HUDEP-2 (cell line): ENCODE measurements around the gene MGAT4A.
A peak's percentile ranks its signal among the peaks of the same experiment; 100 is the strongest.
"Not testable (repeated sequence)": the region's sequence is repeated elsewhere in the genome, so short reads cannot be mapped to it uniquely, and the experiment has no call there.

ENCODE experiments used
- DNase-seq, 76 experiments: peaks; one replicate each; lab custom pipeline; 2025; ENCODE audit not compliant: unreplicated experiment in 76 of 76; lab: John Stamatoyannopoulos, UW

MGAT4A gene

DNA sequence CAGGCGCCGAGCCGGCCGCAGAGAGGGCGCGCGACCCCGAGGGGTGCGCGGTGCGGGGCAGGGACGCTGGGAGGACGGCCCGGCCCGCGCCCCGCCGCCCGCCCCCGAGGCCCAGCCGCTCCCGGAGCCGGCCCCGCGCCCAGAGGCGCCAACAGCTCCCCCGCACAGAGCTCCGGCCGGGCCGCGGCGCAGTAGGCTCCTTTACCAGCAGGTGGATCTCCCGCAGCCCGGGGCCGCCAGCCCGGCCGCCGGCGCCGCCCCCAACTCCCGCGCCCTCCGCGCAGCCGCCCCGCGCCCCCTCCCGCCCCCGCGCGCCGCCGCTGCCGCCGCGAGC, 258 bp downstream of the MGAT4A start:
- DNase-seq, result peak in 29 of 76 experiments; percentile 3 to 45 (median 22)

DNA sequence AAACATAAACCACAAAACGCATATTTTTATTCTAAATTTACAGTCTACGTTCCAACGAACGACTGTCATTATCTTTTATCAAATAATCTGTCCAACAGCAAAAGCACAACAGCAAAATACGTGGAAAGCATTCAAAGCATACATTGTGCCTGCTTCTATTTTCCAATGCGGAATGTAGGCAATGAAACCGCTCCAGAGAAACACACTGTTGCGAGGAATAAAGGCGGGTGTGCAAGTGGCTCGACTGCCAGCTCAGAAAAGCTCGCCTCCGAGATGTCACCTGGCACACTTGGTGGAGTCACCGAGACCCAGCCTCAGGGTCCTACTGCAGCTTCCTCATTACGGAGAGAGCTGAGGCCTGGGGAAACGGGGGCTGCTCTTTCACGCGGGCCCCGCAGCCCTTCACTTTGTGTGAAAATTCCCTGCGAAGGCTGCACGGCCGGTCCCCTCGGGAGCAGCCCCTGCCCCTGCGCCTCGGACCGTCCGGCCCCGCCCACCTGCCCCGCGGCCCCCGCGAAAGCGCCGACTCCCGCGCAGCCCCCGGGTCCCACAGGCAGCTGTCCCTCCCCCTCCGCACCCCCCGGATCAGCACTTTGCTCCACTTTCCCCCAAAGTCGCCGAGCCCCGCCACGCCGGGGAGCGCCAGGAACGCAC, 752 bp downstream of the MGAT4A start:
- peak in 3 of 76 experiments; percentile 3 to 6 (median 6) for DNase-seq

DNA sequence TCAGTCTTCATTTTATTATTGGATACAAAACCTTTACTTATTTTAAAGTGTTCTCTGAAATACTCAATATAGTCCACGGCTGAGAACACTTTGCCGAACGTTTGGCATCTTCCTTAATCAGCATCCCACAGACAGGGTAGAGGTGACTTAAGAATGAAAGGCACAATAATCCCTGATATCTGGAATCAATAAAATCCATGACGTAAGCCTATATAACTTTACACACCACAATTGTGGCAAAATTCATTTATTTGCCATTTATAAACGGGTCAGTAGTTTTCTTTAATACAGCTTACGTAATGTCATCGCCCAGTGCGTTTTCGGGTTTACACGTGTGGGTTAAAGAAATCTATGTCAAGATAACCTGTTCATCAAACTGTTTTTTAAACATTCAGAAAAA, 1.3 kb downstream of the MGAT4A start:
- DNase-seq, result no peak

DNA sequence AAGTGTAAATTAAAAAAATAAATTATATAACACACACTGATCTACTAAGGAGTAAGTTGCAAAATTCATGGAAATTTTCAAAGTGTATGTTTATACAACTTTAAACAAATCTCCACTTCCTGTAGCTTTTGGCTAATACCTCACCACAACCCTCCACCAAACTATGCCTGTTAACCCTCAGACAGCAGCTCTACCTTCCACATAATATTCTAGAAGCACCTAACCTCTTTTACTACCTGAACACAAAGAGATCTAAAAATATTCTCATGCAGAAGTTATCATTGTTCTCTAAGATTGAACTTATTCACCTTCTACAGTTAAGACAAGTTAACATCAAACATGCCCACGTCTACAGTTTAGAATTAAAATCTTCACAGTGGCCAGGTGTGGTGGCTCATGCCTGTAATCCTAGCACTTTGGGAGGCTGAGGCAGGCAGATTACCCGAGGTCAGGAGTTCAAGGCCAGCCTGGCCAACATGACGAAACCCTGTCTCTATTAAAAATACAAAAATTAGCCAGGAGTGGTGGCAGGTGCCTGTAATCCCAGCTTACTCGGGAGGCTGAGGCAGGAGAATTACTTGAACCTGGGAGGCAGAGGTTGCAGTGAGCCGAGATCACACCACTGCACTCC, 2.7 kb downstream of the MGAT4A start:
- not testable (repeated sequence) for DNase-seq

DNA sequence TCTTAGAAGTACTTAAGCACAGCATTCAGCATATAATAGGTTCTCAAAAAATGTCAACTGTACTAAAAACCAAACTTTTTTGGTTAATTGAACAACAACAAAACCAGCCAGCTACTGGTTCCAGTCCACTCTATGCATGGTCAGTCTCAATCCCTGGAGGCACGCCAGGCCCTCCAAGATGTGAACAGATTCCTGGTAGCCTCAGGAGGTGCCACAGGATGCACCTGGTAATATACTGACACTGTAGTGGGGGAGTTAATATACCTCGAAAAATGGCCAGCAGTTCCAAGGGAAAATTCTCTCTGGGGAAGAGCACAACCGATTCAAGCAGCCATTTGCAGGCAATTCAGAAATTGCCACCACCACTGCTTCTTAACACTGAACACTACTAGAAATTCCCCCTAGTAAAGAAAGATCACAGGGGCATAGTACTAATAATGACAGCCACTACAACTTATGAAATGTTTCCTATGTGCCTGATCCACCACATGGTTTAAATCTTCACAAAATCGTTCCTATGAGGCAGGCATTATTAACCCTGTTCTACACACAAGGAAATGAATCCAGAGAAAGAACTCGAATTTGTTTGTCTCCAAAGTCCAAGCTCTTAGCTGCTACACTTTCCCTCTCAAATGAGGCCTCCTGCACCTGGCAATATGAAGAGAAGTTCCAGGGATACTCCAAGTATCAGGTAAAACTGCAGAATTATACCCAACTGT, 3.4 kb downstream of the MGAT4A start:
- no peak for DNase-seq

DNA sequence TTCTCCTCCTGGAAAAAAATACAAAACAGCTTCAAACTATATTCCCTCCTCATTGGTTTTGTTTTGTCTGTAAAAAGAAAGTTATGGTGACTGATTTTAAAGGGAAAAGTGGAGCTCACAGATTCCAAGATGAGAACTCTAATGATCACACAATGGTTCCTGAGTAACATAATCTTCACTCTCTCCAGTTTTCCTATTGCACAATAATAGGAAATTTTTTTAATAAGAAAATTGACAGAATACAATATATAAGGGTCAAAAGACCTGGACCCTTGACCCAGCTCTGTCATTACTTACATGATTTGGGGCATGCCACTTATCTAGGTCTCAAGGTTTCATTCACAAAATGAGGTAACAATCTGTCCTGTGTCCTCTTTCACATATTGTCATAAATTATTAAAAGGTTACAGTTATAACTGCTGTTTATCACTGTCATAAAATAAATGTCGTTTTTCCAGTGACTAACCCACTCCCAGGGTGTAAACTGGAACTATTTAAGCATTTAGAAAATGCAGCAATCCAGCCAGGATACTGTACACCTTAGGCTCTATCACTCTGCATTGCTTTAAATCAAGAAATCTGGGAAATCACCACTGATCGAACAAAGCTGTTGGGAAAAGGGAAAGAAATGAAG, 4.1 kb downstream of the MGAT4A start:
- no peak for DNase-seq

DNA sequence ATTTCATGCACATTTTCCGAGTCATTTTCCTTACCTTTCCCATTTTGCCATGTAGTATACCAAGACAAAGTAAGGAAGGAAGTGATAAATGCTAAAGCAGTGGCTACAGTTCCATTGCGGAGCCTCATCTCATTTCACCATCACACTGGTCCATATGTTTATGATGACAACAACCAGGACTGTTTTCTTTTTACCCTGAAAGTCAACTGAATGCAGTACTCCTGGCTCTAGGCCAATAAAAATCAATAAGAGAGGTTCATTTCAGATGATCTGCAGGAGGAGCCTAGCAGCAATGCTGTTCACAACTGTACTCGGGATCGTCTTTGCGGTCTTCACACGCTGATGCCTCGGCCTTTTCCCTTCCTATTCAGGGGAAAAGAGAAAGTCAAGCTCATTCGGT, 4.7 kb downstream of the MGAT4A start:
- DNase-seq, result no peak

DNA sequence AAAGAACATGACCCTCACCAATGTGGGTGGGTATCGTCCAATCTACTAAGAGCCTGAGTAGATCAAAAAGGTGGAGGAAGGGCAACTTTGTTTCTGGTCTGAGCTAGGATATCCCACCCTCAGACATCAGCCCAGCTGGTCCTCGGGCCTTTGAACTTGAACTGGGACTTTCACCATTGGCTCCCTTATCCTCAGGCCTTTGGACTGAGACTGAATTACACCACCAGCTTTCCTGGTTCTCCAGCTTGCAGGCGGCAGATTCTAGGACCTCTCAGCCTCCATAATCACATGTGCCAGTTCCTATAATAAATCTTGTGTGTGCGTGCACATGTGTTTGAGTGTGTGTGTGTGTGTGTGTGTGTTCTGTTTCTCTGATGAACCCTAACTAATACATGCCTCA, 10.6 kb downstream of the MGAT4A start:
- no peak for DNase-seq

DNA sequence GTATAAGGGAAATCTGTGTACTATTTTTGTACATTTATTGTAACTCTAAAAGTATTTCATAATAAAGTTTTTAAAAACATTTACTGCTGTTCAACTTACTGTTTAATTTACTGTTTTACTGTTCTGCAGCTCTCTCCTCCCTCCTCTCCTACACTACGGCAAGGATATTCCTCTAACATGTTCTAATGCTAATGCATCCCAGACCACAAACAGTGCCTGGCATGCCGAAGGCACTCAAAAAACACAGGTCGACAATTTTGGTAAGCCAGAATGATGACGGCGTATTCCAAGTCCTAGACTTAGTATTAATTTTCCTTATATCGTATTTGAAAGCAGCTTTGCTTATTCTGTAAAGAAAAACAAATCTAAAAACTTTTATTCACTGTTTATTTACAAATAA, 13.3 kb downstream of the MGAT4A start:
- DNase-seq, result no peak

DNA sequence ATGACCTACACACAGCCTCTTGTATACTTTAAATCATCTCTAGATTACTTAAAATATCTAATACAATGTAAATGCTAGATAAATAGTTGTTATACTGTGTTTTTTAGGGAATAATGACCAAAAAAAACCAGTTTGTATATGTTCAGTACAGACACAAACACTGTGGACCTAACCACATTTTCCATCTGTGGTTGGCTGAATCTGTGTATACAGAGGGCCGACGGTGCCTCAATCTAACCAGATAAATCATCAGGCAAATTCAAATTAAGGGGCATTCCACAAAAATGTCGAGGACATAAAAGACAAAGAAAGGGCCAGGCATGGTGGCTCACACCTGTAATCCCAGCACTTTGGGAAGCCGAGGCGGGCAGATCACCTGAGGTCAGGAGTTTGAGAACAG, 14.1 kb downstream of the MGAT4A start:
- DNase-seq, result no peak

DNA sequence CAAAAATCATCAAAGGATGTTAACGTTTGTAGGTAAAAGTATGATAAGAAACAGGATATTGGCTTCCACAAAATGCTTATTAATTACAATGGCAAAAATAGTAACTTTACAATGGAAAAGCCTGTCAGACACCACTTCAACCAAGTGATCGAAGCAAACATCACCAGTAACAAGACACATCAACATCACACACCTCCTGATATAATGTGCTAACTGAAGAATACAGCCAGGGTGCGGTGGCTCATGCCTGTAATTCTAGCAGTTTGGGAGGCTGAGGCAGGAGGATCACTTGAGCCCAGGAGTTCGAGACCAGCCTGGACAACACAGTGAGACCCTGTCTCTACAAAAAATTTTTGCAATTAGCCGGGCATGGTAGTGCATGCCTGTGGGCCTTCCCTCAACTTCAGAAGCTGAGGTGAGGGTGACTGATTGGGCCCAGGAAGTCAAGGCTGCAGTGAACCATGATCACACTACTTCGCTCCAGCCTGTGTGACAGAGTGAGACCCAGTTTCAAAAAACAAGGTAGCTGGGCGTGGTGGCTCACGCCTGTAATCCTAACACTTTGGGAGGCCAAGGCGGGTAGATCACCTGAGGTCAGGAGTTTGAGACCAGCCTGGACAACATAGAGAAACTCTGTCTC, 15.0 kb downstream of the MGAT4A start:
- no peak for DNase-seq

DNA sequence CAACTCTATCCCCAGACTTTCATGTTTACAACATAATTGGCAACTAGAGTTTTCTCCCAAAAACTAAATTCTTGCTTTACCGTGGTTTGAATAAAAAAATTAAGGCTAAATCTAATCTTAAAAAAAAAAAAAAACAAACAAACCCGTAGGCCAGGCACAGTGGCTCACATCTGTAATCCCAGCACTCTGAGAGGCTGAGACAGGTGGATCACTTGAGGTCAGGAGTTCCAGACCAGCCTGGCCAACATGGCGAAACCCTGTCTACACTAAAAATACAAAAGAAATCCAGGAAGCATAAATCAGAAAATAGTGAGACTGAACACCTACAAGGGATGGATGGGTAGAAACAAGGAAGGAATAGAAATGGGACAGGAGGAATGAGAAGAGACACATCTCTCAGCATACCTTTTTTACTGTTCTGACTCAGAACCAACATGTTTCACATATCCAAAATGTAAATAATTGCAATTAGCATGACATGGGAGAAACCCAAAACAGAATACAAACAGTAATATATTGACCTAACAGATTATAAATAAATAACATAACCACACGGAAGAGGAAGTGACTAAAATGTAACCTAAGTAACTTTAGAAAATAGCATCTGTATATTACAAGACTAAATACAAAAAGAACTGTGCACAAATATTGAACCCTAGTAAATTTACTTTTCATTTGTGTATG, 17.5 kb downstream of the MGAT4A start:
- DNase-seq, result no peak

DNA sequence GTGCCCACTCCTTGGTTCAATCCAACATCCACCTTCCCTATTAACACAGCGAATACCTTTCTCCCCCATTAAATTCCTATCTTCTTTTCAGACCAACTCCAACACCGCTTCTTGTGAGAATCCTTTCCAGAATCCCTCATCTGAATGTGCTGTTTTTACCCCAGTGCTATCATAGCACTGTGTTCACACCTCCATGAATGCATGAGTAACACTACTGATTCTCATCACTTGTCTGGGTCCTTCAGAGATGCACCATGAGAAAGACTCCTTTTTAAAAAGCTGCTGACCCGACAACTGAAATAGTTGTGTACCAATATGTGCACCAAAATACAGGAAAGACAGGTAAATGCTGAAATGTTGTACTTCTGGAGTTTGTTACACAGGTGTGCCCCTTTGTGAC, 18.8 kb downstream of the MGAT4A start:
- DNase-seq, result no peak

DNA sequence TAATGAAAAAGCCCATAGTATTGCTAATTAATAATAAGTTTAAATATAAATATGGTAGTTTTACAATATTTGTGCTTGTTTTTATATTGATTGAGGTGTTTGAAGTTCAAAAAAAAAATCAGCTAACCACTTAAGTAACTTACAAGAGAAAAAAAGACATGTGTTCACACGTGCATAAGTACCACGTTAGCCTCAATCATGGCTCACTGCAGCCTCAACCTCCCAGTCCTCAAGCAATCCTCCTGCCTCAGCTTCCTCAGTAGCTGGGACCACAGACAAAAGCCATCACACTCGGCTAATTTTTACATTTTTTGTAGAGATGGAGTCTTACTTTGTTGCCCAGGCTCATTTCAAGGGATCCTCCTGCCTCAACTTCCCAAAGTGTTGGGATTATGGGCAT, 19.4 kb downstream of the MGAT4A start:
- DNase-seq, result no peak

DNA sequence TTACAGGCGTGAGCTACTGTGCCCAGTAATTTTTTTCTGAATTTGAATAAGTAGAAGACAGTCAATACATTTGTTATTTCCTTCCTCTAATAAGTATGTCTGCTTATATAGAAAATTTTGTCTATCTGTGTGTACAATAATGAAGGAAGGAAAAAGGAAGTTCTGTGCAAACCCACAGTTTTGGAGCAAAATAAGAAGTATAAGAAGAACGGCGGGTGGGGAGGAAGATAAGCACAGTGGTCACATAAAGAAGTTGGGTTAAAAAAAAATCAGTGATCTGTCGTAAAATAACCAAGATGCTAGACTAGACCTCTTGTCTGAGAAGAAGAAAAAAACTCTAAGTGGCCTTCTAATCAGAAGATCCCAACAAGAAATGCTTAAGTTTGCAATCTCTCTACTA, 20.2 kb downstream of the MGAT4A start:
- no peak for DNase-seq

DNA sequence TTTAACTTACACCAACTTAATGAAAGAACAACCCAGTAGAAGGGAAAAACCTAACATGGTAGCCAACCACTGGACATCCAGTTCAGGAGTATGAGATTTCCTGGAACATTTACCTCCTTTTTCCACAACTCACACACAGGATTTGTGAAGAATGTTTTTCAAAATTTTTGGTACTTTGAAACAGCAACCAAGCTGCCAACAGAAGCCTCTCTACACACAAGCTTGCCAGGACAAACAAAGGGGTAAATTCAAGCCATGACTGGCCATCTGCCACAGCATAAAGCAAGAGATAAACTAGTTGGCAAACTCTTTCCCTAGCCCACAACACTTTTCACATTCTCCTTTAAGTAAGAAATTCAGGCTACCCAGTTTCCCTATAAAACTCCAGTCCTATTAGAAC, 21.4 kb downstream of the MGAT4A start:
- DNase-seq, result no peak

DNA sequence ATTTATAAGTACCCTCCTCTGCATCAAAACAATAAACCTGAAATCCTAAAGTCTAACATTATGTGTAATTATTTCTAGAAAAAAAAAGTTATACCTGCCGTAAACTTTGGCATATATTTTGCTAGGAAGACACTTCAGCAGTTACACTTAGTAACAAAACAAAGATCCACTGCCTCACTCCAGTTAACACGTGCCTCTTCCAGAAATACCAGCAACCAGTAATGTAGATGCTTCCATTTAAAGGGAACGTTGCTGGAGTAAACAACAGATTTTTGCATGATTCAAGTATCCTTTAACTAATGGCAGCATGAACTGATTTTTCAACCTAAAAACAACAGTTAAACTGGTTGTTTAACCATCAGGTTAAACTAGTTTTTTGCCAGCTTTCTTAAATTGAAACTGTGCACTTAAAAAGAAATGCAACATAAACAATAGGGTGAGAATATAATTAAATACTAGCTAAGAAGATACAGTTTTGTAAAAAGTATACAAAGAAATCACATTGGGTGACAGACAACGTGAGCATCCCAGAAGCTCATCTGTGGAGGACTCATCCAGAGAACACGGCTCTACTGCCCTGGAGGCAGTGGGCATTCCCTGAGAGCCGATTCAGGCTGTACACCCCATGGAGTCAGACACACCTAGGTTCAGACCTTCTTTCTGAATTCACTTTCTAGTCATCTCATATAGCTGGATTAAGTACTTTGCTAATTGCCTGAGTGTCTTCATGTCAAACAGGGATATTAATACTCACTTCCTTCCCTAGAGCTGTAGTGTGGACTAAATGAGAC, 22.3 kb downstream of the MGAT4A start:
- no peak for DNase-seq

DNA sequence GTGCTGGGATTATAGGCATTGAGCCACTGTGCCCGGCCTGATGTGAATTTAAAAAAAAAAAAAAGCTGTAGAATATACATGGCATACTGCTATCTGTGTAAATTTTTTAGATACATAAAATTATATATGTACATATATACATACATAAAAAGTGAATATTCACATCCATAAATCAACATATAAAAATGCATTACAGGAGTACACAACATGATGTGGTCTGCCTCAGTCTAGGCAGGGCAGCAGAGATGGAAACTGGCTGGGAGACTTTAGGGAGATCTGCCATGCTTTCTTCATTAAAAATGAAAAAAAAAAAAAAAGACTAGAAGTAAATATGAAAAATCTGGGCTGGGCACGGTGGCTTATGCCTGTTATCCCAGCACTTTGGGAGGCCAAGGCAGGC, 24.3 kb downstream of the MGAT4A start:
- DNase-seq, result no peak

DNA sequence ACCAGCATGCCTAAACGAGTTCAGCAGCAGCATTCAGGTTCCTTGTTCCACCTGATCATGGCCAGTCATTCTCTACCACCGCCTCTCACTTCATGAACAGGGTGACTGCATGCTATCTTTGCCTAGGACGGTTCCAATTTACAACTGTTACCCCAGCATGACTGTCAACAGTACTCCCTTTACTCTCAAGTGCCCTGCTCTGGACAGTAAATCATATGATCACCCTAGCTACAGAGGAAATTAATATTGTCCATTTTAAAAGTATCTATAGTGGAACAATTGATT, 25.7 kb downstream of the MGAT4A start:
- no peak for DNase-seq
